ENCODE measurements around the gene C12orf76. TPM values are rescaled to one million over a fixed set of nuclear protein-coding genes. Genes with fewer than 3 reads are reported as not detected.

Gene C12orf76
- polyA plus RNA-seq, 2 of the 4 experiments (the other 2 are of a cell fraction): 13.3 to 22.6 TPM

DNA sequence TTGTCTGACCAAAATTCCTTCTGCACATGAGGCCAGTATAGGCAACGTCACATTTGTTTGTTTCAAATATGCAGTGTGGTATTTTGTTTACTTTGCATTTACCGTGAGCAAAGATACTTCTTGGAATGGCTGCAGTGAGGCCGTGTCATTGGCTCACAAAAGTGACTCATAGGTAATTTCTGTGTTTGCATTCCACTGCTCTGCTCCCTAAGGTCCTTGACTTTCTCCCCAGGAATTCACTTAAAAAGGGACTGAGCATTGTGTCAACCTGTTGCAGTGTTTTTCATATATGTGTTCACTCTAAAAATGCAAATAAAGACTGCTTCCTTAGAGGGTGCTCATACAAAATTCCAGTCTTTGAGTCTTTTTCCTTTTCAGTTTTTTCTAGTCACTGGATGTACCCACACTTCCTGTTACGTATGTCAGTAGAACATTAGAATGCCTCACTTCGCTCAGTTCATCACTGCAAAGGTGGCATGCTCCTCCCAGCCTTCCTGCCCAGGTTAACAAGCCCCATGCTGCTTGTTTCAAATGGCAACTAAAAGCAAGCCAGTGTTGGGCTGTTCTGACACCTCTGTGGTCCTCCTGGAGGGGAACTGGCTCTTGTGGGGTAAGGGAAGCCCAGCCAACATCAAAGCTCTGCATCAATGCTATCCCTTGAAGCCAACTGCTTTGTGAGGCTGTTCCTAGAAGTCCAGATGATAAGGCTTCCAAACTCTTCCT, 9.1 kb downstream of the C12orf76 start (continued):
- peak; percentile 81; the same call in 1 of the 2 replicates for TF ChIP-seq TP53 (CRISPR knock-in tag; IDR thresholded peaks at IDR 0.05)
- peak; percentile 80; the same call in 1 of the 2 replicates for TF ChIP-seq FOSB (CRISPR knock-in tag; IDR thresholded peaks at IDR 0.05)
- TF ChIP-seq, protein P1, sequence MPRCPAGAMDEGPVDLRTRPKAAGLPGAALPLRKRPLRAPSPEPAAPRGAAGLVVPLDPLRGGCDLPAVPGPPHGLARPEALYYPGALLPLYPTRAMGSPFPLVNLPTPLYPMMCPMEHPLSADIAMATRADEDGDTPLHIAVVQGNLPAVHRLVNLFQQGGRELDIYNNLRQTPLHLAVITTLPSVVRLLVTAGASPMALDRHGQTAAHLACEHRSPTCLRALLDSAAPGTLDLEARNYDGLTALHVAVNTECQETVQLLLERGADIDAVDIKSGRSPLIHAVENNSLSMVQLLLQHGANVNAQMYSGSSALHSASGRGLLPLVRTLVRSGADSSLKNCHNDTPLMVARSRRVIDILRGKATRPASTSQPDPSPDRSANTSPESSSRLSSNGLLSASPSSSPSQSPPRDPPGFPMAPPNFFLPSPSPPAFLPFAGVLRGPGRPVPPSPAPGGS (IDR thresholded peaks at IDR 0.05): peak; percentile 95
- no peak for TF ChIP-seq BHLHE40 (IDR thresholded peaks at IDR 0.05; ENCODE audit: low read depth, low read length)
- no peak; the same call in 1 of the 2 replicates for TF ChIP-seq RARB (CRISPR knock-in tag; IDR thresholded peaks at IDR 0.05)
- no peak for TF ChIP-seq CHD2 (IDR thresholded peaks at IDR 0.05; ENCODE audit: low read length, partially characterized antibody)
- TF ChIP-seq ZSCAN20 (CRISPR knock-in tag; IDR thresholded peaks at IDR 0.05): 0 out of 2 replicates have a peak, but pooled peaks have one; percentile 22
- TF ChIP-seq ZC3H11A (IDR thresholded peaks at IDR 0.05): no peak
- no peak for TF ChIP-seq PHF8 (IDR thresholded peaks at IDR 0.05; ENCODE audit: borderline replicate concordance, low read depth)
- no peak for TF ChIP-seq ZNF302 (CRISPR knock-in tag; IDR thresholded peaks at IDR 0.05)
- peak; percentile 83 to 95; a peak in 3 of 5 replicates for TF ChIP-seq EP300 (IDR thresholded peaks at IDR 0.05)
- TF ChIP-seq, protein P2, sequence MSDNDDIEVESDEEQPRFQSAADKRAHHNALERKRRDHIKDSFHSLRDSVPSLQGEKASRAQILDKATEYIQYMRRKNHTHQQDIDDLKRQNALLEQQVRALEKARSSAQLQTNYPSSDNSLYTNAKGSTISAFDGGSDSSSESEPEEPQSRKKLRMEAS (IDR thresholded peaks at IDR 0.05): peak; percentile 88
- TF ChIP-seq, protein P3, sequence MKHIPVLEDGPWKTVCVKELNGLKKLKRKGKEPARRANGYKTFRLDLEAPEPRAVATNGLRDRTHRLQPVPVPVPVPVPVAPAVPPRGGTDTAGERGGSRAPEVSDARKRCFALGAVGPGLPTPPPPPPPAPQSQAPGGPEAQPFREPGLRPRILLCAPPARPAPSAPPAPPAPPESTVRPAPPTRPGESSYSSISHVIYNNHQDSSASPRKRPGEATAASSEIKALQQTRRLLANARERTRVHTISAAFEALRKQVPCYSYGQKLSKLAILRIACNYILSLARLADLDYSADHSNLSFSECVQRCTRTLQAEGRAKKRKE (CRISPR knock-in tag; IDR thresholded peaks at IDR 0.05; ENCODE audit: low read depth): peak; percentile 73; the same call in 1 of the 2 replicates
- peak; percentile 93 for TF ChIP-seq FOSL2 (IDR thresholded peaks at IDR 0.05)
- TF ChIP-seq FOSL2 (CRISPR knock-in tag; IDR thresholded peaks at IDR 0.05): peak; percentile 99

DNA sequence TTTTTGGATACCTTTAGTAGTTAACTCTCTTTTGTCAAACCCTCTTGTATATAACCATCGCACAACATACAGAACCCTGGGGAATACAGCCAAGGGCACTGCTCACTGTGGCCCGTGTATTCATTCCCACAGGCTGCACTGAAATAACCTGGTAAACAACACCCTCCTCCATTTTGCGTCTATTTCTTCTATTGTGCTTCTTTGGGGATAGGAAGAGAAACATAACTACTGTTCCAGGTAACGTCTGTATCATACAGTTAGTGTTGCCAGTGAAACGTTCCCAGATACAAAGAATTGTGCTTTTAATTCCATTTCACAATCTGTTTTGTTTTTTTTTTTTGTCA, 9.6 kb downstream of the C12orf76 start:
- FAIRE-seq: no peak
- ChIA-PET POLR2A (interaction anchor here (0.6 kb wide), 1 partner anchor 172 kb away, joined by 4 read pairs; no protein-coding TSS in a partner anchor), CTCF (interaction anchor here (1.1 to 5.6 kb wide), 4 partner anchors 10 to 393 kb away, joined by 3 to 34 read pairs (median 8); no protein-coding TSS in a partner anchor)
- H3K4me1 ChIP-seq: peaks cover 67% of the 10 kb centered on the region
- H3K27ac ChIP-seq: peak overlapping the region; percentile 90 to 93
- ATAC-seq: peak; percentile 38 to 49
- H3K4me3 ChIP-seq: peak overlapping the region; percentile 21; the same call in 2 of the 3 replicates
- DNase-seq (ENCODE audit: low read depth in 1 of 2, low spot score in 1 of 2): no peak
- TF ChIP-seq FOSB (CRISPR knock-in tag; IDR thresholded peaks at IDR 0.05): 0 out of 2 replicates have a peak, but pooled peaks have one; percentile 16
- no peak for TF ChIP-seq ZC3H11A (IDR thresholded peaks at IDR 0.05)
- peak; percentile 56 for TF ChIP-seq HOXB5 (CRISPR knock-in tag; IDR thresholded peaks at IDR 0.05)
- WGBS (ENCODE audit: missing lambda C conversion rate): under 1% methylated on average over 5 of the region's 5 CpGs
- peak overlapping the region; percentile 90 for H3K4me2 ChIP-seq
- no peaks in the 10 kb centered on the region for H3K9me3 ChIP-seq

DNA sequence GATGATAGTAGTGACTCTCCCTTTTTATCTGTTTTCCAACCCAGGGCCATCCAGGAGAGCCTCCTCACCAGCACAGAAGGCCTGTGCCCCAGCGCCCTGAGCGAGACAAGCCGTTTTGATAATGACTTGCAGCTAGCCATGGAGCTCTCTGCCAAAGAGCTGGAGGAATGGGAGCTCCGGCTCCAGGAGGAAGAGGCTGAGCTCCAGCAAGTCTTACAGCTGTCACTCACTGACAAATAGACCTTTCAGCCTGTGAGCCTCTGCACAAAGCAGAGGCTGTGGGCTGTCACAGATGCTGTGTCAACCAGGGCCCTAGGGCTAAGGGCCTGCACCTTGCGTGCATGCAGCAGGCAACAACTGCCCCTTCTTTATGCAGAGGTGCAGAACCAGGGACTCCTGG, 11.0 kb downstream of the C12orf76 start:
- Histone ChIP-seq H3K4me3 (no peak overlapping the region), H3K27ac (peak overlapping the region; percentile 90 to 93), H3K4me1 (peaks cover 53% of the 10 kb centered on the region), H3K9me3 (no peaks in the 10 kb centered on the region), H3K4me2 (peak overlapping the region; percentile 90; the same call in 1 of the 3 replicates)
- WGBS (ENCODE audit: missing lambda C conversion rate): 100% methylated on average over 5 of the region's 5 CpGs
- CTCF ChIA-PET: interaction anchor here (0.8 to 5.6 kb wide), 9 partner anchors 9 to 446 kb away, joined by 3 to 34 read pairs (median 3); no protein-coding TSS in a partner anchor
- no peak for ATAC-seq
- TF ChIP-seq FOSB (CRISPR knock-in tag; IDR thresholded peaks at IDR 0.05) (no peak), NR3C1 (IDR thresholded peaks at IDR 0.05) (no peak), MAFK (IDR thresholded peaks at IDR 0.05; ENCODE audit: partially characterized antibody) (no peak), RCOR1 (IDR thresholded peaks at IDR 0.05; ENCODE audit: low read depth, low read length) (no peak), EP300 (IDR thresholded peaks at IDR 0.05) (no peak), TFCP2L1 (CRISPR knock-in tag; IDR thresholded peaks at IDR 0.05) (no peak), SMC3 (IDR thresholded peaks at IDR 0.05) (no peak), ZC3H11A (IDR thresholded peaks at IDR 0.05) (no peak), CHD4 (IDR thresholded peaks at IDR 0.05; ENCODE audit: borderline replicate concordance) (no peak)
- POLR2A ChIA-PET: no interaction called here
- DNase-seq (ENCODE audit: low read depth in 1 of 2, low spot score in 1 of 2): no peak
- FAIRE-seq: no peak
